Brain microvascular endothelial cell (primary cell): ENCODE measurements around the gene CYRIA.

Experiments
- DNase-seq: peaks from one replicate; pipeline ENCODE4 v3.0.0-alpha.2; 2020
- H3K27ac ChIP-seq: fragments of 250-450 bp; sonication (Bioruptor Pico); 2 replicates; pipeline ENCODE4 v1.5.1; 2020; ENCODE audit warnings: mild to moderate bottlenecking, moderate library complexity
- H3K27me3 ChIP-seq: fragments of 250-450 bp; sonication (Bioruptor Pico); replicated peaks from 2 replicates; pipeline ENCODE4 v1.5.1; 2020; ENCODE audit warnings: mild to moderate bottlenecking
- H3K36me3 ChIP-seq: fragments of 250-450 bp; sonication (Bioruptor Pico); replicated peaks from 2 replicates; pipeline ENCODE4 v1.5.1; 2020; ENCODE audit warnings: mild to moderate bottlenecking
- H3K4me3 ChIP-seq: 2 replicates; pipeline ENCODE4 v1.5.1; 2011; ENCODE audit warnings: low read depth, mild to moderate bottlenecking, control low read depth, low read length, moderate library complexity
- CTCF ChIP-seq: IDR thresholded peaks from 2 replicates; pipeline ENCODE4 v1.5.1; 2011; ENCODE audit warnings: low read depth, mild to moderate bottlenecking, moderate library complexity, low read length, control low read depth, inconsistent platforms; ENCODE audit errors: missing control alignments
- in situ Hi-C: cut with HindIII; loops from 2 replicates; pipeline ENCODE4 v1.10.0; 2017; ENCODE audit warnings: low sequenced_read_pairs, low pct_ligation_motif_present

The CYRIA gene

GRCh38 chr2:16647992-16648617 is 17.5 kb downstream of the CYRIA start:
- no peak for DNase-seq
- Histone ChIP-seq H3K27ac (no peak overlapping the region), H3K27me3 (no peaks in the 10 kb centered on the region), H3K36me3 (no peaks in the 10 kb centered on the region), H3K4me3 (no peak overlapping the region)
- TF ChIP-seq CTCF: no peak
- in situ Hi-C loops: no loop called here

GRCh38 chr2:16645775-16646559 is 19.7 kb downstream of the CYRIA start:
- H3K27me3 ChIP-seq: no peaks in the 10 kb centered on the region
- no peaks in the 10 kb centered on the region for H3K36me3 ChIP-seq
- TF ChIP-seq CTCF: no peak
- no peak for DNase-seq
- H3K27ac ChIP-seq: no peak overlapping the region
- in situ Hi-C loops: no loop called here
- no peak overlapping the region for H3K4me3 ChIP-seq

GRCh38 chr2:16645088-16645487 is 20.5 kb downstream of the CYRIA start:
- Histone ChIP-seq H3K36me3 (no peaks in the 10 kb centered on the region), H3K27me3 (no peaks in the 10 kb centered on the region), H3K27ac (no peak overlapping the region), H3K4me3 (no peak overlapping the region)
- no peak for DNase-seq
- in situ Hi-C loops: no loop called here
- no peak for TF ChIP-seq CTCF

GRCh38 chr2:16644221-16644925 is 21.3 kb downstream of the CYRIA start:
- no peak overlapping the region for H3K27ac ChIP-seq
- H3K4me3 ChIP-seq: no peak overlapping the region
- H3K36me3 ChIP-seq: no peaks in the 10 kb centered on the region
- in situ Hi-C loops: no loop called here
- no peak for TF ChIP-seq CTCF
- peak; percentile 25 for DNase-seq
- no peaks in the 10 kb centered on the region for H3K27me3 ChIP-seq

- Histone ChIP-seq H3K36me3 (no peaks in the 10 kb centered on the region), H3K27me3 (no peaks in the 10 kb centered on the region), H3K4me3 (no peak overlapping the region), H3K27ac (no peak overlapping the region)
- no peak for DNase-seq
- in situ Hi-C loops: no loop called here
- TF ChIP-seq CTCF: no peak
Observed at GRCh38 chr2:16643099-16643498, 22.5 kb downstream of the CYRIA start.
